Caco-2 (cell line): Measurements from ENCODE around the gene PDE1C. TPM values are rescaled to one million over a fixed set of nuclear protein-coding genes. Genes with fewer than 3 reads are reported as not detected.

Experiments used
- BruUV-seq: library from RNA; stranded (reverse); fragments of 400-500 nt; replicated peaks from 2 replicates; lab custom pipeline; 2021; lab: Mats Ljungman, UMichigan
- CTCF ChIA-PET: fragments of 300-600 bp; sonication (Branson Sonifier 250); formaldehyde crosslinking; loops from one replicate; lab custom pipeline; 2022; ENCODE audit warnings: antibody characterized with exemption; lab: Charles Lee
- POLR2A ChIA-PET: fragments of 300-600 bp; sonication (Branson Sonifier 250); formaldehyde crosslinking; loops from one replicate; lab custom pipeline; 2022; ENCODE audit warnings: antibody characterized with exemption; lab: Charles Lee
- DNase-seq, 2 experiments: peaks; one replicate each; pipeline versions ENCODE4 v3.0.0 to v3.0.0-alpha.2; 2020 to 2022
- H3K27me3 ChIP-seq: replicated peaks from 2 replicates; pipeline ENCODE4 v1.6.0; 2011; ENCODE audit warnings: low read length; ENCODE audit not compliant: control insufficient read depth, insufficient read depth
- H3K36me3 ChIP-seq: 2 replicates; pipeline ENCODE4 v1.5.1; 2011; ENCODE audit warnings: low read length; ENCODE audit not compliant: control insufficient read depth, insufficient read depth
- H3K4me1 ChIP-seq: fragments of 250-450 bp; sonication (Bioruptor Pico); 2 replicates; pipeline ENCODE4 v1.5.1; 2020; ENCODE audit warnings: mild to moderate bottlenecking
- H3K4me3 ChIP-seq: 2 replicates; pipeline ENCODE4 v1.5.1; 2011; ENCODE audit warnings: low read depth, mild to moderate bottlenecking, control low read depth, low read length
- H3K9me3 ChIP-seq: fragments of 250-450 bp; sonication (Bioruptor Pico); 2 replicates; pipeline ENCODE4 v1.5.1; 2020; ENCODE audit warnings: mild to moderate bottlenecking, moderate library complexity
- H3K27ac Mint-ChIP-seq: one replicate; pipeline ENCODE4 v1.8.0; 2022; ENCODE audit warnings: mixed read lengths; ENCODE audit not compliant: unreplicated experiment
- H3K27me3 Mint-ChIP-seq: one replicate; pipeline ENCODE4 v1.8.0; 2022; ENCODE audit warnings: mixed read lengths; ENCODE audit not compliant: insufficient read depth, unreplicated experiment
- H3K36me3 Mint-ChIP-seq: one replicate; pipeline ENCODE4 v1.8.0; 2022; ENCODE audit warnings: mild to moderate bottlenecking, mixed read lengths; ENCODE audit not compliant: insufficient read depth, unreplicated experiment
- H3K4me1 Mint-ChIP-seq: one replicate; pipeline ENCODE4 v1.8.0; 2022; ENCODE audit warnings: low read depth, mixed read lengths; ENCODE audit not compliant: unreplicated experiment
- H3K4me3 Mint-ChIP-seq: one replicate; pipeline ENCODE4 v1.8.0; 2022; ENCODE audit warnings: mild to moderate bottlenecking, moderate library complexity, mixed read lengths; ENCODE audit not compliant: unreplicated experiment
- H3K9me3 Mint-ChIP-seq: one replicate; pipeline ENCODE4 v1.8.0; 2022; ENCODE audit warnings: mixed read lengths; ENCODE audit not compliant: unreplicated experiment
- intact Hi-C: fragments of 100-400 bp; cut with micrococcal nuclease; formaldehyde crosslinking; loops from one replicate; pipeline ENCODE4 v1.10.0; 2022; ENCODE audit not compliant: unreplicated experiment
- total RNA-seq: library from RNA; stranded (reverse); gene quantifications from 2 replicates; pipeline ENCODE4 v1.2.3, GENCODE V29; 2022
- TF ChIP-seq, protein P1 (sequence below), 2 experiments: fragments of 200-600 bp in 1 of 2; IDR thresholded peaks; 1 replicate in 1 of 2; 2 replicates in 1 of 2; pipeline versions ENCODE4 v1.5.1 to v1.8.0; 2011 to 2022; ENCODE audit warnings: antibody characterized with exemption in 1 of 2, control low read depth in 1 of 2, inconsistent platforms in 1 of 2, low read depth in 1 of 2, low read length in 1 of 2, mild to moderate bottlenecking in 1 of 2, moderate library complexity in 1 of 2; ENCODE audit not compliant: insufficient read depth in 1 of 2, severe bottlenecking in 1 of 2, unreplicated experiment in 1 of 2

Gene PDE1C
- total RNA-seq, 1 experiment from 2014 or later: not detected

DNA sequence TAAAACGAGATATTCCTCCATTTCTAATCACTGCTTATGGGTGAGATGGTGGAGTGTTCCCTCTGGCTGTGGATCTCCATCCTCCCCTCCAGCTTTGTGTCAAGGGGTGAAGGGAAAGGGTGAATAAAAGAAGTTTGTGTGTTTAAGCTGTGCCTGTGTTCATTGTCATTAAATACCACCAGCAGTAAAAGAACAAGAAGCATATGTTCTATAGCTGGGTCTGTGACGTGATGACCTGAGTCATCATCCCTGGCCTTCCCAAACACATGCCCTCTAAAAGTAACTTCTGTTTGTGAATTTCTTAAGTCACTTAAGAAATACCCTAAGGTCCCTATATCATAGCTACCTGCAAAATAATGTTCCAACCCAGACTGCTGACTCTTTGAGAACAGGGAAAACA is 278.3 kb downstream of the PDE1C start:
- Histone ChIP-seq H3K36me3 (no peaks in the 10 kb centered on the region), H3K9me3 (no peaks in the 10 kb centered on the region), H3K27me3 (no peaks in the 10 kb centered on the region; the same call in 1 of the 2 replicates), H3K4me1 (no peaks in the 10 kb centered on the region), H3K4me3 (no peak overlapping the region)
- no peak overlapping the region for H3K27ac Mint-ChIP-seq
- no peak overlapping the region for H3K4me3 Mint-ChIP-seq
- no TSS peak for BruUV-seq
- TF ChIP-seq, protein P1, sequence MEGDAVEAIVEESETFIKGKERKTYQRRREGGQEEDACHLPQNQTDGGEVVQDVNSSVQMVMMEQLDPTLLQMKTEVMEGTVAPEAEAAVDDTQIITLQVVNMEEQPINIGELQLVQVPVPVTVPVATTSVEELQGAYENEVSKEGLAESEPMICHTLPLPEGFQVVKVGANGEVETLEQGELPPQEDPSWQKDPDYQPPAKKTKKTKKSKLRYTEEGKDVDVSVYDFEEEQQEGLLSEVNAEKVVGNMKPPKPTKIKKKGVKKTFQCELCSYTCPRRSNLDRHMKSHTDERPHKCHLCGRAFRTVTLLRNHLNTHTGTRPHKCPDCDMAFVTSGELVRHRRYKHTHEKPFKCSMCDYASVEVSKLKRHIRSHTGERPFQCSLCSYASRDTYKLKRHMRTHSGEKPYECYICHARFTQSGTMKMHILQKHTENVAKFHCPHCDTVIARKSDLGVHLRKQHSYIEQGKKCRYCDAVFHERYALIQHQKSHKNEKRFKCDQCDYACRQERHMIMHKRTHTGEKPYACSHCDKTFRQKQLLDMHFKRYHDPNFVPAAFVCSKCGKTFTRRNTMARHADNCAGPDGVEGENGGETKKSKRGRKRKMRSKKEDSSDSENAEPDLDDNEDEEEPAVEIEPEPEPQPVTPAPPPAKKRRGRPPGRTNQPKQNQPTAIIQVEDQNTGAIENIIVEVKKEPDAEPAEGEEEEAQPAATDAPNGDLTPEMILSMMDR (IDR thresholded peaks at IDR 0.05; ENCODE audit: insufficient read depth in 1 of 2, low read depth in 1 of 2, low read length in 1 of 2, severe bottlenecking in 1 of 2, unreplicated experiment in 1 of 2): no peak
- ChIA-PET POLR2A (no interaction called here), CTCF (no interaction called here)
- peaks cover 11% of the 10 kb centered on the region for H3K27me3 Mint-ChIP-seq
- DNase-seq: no peak
- no peaks in the 10 kb centered on the region for H3K9me3 Mint-ChIP-seq
- no peaks in the 10 kb centered on the region for H3K4me1 Mint-ChIP-seq
- H3K36me3 Mint-ChIP-seq: no peaks in the 10 kb centered on the region
- intact Hi-C loops: no loop called here

GRCh38 chr7:31788883-31789680 is 281.1 kb downstream of the PDE1C start:
- peaks cover 8% of the 10 kb centered on the region for H3K27me3 Mint-ChIP-seq
- no peak overlapping the region for H3K4me3 Mint-ChIP-seq
- intact Hi-C loops: no loop called here
- no peak overlapping the region for H3K4me3 ChIP-seq
- no peaks in the 10 kb centered on the region for H3K9me3 ChIP-seq
- CTCF ChIA-PET: no interaction called here
- no peaks in the 10 kb centered on the region; the same call in 1 of the 2 replicates for H3K27me3 ChIP-seq
- TF ChIP-seq, protein P1 (IDR thresholded peaks at IDR 0.05; ENCODE audit: insufficient read depth in 1 of 2, low read depth in 1 of 2, low read length in 1 of 2, severe bottlenecking in 1 of 2, unreplicated experiment in 1 of 2): no peak
- POLR2A ChIA-PET: no interaction called here
- H3K36me3 ChIP-seq: no peaks in the 10 kb centered on the region
- H3K36me3 Mint-ChIP-seq: no peaks in the 10 kb centered on the region
- no peaks in the 10 kb centered on the region for H3K9me3 Mint-ChIP-seq
- no peak overlapping the region for H3K27ac Mint-ChIP-seq
- no peak for DNase-seq
- H3K4me1 ChIP-seq: no peaks in the 10 kb centered on the region
- no TSS peak for BruUV-seq
- H3K4me1 Mint-ChIP-seq: no peaks in the 10 kb centered on the region

- ChIA-PET POLR2A (no interaction called here), CTCF (no interaction called here)
- DNase-seq: no peak
- no peaks in the 10 kb centered on the region for H3K4me1 Mint-ChIP-seq
- no TSS peak for BruUV-seq
- intact Hi-C loops: no loop called here
- TF ChIP-seq, protein P1 (IDR thresholded peaks at IDR 0.05; ENCODE audit: insufficient read depth in 1 of 2, low read depth in 1 of 2, low read length in 1 of 2, severe bottlenecking in 1 of 2, unreplicated experiment in 1 of 2): no peak
- H3K36me3 Mint-ChIP-seq: no peaks in the 10 kb centered on the region
- Histone ChIP-seq H3K36me3 (no peaks in the 10 kb centered on the region), H3K9me3 (no peaks in the 10 kb centered on the region), H3K4me1 (no peaks in the 10 kb centered on the region), H3K27me3 (no peaks in the 10 kb centered on the region; the same call in 1 of the 2 replicates), H3K4me3 (no peak overlapping the region)
- H3K27ac Mint-ChIP-seq: no peak overlapping the region
- peaks cover 8% of the 10 kb centered on the region for H3K27me3 Mint-ChIP-seq
- no peaks in the 10 kb centered on the region for H3K9me3 Mint-ChIP-seq
- H3K4me3 Mint-ChIP-seq: no peak overlapping the region
Measured at GRCh38 chr7:31788445-31788844, 281.8 kb downstream of the PDE1C start.
